Activated CD4-positive, alpha-beta T cell treated with anti-CD3 and anti-CD28 coated beads for 48 hours (primary cell): ENCODE results near the gene CLC.
"Not testable (repeated sequence)": the region's sequence is repeated elsewhere in the genome, so short reads cannot be mapped to it uniquely, and the experiment has no call there.

ENCODE experiments used
- DNase-seq: peaks from one replicate; pipeline ENCODE4 v3.0.0-alpha.2; 2020

Gene CLC

DNA sequence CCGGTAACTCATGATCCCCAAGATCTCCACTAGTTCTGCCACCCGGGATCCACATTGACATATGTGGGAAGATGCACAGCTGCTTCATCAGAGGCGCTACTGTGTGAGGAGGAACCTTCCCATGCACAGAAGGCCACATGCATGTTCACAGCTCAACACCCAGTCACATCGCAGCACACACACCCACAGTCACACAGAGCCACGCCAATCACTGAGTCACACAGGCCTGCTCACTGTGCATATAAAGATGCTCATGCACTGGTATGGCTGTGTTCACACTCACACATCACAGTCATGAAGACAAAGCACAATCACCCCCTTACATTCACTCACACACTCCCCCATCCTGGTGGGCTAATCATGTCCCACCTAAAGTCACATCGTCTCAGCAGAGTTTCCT lies 9.8 kb downstream of the CLC start:
- DNase-seq, result no peak

DNA sequence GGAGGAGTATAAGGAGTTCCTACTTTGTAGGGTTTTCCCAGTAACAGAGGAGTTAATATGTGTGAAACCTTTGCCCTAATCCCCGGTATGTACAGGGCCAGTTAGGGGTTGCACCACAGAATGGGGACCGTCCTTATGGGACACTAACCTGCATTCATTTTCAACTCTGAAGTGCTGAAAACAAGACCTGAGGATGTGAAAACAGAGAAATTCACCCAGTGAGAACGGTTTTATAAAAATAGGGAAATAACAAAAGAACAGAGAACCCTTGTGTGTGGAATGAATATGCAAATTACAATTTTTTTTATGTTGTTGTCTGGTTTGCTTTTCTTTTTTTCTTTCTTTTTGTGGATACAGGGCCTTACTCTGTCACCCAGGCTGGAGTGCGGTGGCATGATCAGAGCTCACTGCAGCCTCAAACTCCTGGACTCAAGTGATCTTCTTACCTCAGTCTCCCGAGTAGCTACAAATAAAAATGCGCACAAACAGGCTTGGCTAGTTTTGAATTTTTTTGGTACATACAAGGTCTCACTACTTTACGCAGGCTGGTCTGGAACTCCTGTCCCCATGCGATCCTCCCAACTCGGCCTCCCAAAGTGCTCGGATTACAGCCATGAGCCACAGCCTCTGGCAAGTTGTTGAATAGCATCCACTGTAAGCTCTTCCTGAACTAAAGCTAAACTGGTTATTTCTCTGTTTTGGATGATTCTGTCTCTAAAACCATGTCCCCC lies 10.6 kb downstream of the CLC start:
- DNase-seq, result no peak

DNA sequence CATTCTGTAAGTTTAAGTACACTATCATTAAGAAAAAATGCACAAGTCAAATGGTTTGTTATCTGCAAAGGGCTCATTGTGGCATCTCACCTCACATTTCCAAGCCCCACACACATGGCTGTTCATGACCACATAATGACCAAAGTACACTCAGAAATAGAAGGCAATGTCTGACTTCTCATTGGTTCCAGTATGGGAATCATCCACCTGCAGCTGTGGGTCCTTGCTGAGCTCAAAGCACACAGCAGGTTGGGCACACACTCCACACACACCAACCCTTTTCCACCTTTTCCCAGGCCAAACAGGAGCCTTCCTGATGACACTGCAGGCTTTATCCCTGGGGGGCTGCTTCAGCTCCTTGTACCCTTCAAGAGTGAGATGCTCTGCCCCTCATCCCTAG lies 11.8 kb downstream of the CLC start:
- DNase-seq, result no peak

DNA sequence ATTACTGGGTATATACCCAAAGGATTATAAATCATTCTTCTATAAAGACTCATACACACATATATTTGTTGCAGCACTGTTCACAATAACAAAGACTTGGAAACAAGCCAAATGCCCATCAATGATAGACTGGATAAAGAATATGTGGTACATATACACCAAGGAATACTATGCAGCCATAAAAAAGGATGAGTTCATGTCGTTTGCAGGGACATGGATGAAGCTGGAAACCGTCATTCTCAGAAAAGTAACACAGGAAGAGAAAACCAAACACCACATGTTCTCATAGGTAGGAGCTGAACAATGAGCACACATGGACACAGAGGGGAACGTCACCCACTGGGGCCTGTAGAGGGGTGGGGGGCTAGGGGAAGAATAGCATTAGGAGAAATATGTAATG lies 17.7 kb downstream of the CLC start:
- DNase-seq, result not testable (repeated sequence)

DNA sequence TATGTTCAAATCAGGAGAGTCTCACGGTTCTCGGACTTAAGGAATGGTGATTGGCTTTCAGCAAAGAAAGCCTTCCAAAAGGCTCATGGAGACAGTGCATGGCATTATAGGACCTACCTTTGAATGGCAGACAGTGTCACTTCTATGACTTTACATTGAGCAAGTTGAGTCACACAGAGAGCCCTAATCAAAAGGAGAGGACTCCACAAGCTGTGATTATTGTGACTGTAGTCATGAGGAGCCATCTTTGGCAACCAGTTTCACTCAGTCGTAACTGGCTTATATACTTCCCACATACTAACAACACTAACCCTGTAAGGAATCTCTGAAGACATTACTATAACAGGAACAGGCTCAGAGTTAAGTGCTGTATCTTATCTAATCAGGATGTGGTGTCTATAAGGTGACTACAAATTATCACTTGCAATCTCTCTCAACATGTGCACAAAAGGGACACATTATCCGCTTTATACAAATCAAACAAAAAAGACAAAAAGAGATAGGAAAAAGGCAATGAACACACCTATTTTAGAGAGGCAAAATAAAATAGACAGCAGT lies 27.4 kb downstream of the CLC start:
- DNase-seq, result no peak

DNA sequence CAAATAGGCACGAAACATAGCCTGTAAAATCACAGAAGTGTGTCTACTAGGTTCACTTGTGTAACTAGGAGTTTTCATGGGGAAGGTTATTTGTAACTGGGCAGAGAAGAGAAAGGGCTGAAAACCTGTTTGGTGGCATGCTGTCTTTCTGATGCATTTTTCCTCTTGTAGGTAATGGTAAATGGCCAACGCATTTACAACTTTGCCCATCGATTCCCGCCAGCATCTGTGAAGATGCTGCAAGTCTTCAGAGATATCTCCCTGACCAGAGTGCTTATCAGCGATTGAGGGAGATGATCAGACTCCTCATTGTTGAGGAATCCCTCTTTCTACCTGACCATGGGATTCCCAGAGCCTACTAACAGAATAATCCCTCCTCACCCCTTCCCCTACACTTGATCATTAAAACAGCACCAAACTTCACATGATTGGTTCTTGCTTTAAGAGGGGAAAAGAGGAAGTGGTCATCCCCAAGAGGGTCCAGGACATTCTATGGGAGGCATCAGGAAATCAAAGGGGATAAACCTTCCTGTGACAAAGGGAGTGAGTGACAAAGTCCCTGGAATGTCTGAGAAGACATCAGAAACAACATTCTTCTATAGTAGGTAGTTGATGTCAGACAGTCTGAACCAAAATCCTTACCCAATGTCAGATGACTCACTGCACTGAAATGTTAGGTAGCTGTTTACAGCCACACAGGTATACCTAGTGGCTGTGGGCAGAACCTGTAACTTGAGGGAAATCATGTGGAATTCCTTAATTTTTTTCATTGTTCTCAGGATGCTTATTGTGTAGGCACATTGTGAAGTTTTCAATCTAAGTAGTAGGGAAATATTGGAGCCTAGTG lies 28.6 kb downstream of the CLC start:
- no peak for DNase-seq

DNA sequence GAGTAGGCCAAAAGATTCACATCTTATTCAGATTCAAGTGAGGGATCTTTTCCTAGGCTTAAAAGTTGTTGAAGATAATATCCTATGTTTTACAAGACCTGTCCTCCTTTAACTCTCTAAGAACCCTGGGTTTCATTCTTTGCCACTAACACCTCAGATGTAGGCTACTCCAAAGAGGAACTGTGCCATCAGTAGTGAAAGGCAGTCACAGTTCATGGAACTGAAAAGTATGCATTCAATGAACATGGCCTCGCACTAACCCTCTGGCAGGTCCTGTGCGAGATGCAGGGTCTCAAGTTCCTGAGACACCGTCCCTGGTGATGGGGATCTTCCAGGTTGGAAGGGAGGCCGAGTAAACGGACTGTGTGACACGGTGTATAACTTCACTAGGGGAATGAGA lies 29.2 kb downstream of the CLC start:
- no peak for DNase-seq

DNA sequence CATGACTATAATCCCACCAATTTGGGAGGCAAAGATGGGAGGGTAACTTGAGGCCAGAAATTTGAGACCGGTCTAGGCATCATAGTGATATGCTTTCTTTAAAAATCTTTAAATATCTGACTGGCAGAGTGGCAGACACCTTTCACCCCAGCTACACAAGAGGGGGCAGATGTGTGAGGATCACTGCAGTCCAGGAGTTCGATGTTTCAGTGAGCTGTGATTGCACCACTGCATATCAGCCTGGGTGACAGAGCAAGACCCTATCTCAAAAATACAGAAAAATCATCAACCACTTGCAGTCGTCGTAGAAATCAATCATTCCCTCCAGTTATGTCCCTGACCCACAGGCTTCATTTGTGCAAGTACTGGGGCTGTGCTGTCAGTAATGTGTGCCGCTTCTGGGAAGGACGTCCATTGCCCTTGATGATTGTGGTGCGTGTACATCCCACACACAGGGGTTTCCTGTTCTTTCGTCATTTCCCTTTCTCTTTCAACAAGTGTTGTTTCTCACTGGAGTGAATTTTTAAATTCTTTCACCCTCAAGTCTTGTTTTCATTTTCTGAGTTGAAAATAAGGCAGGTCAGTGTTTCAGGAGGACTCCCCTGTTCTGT lies 32.1 kb downstream of the CLC start:
- peak; percentile 51 for DNase-seq

DNA sequence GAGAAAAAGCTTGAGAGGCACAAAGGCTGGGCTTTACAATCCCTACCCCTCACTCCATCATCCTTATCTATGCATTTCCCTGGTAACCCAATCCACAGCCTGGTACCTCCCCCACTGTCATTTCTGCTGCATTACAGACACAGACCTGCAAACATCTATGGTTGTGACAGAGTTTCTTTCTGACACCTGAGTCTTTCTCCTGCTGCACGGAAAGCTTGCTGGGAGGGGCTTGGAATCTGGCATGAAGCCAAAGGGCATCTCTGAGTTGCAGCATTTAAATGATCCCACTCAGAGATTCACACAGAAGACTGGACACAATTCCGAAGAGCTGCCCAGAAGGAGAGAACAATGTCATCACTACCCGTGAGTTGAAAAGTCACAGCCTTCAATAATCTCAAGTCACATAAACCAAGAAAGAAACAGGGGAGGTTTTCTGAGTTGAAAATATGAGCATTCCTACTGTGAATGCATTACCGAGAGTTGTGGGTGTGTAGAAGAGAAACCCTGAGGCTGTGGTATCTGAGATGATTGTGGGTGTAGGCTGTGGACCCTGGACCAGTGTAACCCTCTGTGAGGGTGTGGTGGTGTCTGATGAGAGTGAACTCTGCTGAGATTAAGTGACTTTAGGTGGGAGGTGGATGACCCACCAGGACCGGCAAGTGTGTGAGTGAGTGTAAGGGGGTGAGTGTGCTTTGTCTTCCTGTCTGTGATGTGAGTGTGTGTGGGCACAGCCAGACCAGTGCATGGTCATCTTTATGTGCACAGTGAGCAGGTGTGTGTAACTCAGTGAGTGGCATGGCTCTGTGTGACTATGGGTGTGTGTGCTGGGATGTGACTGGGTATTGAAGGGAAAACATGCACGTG lies 33.4 kb downstream of the CLC start, which contains the start of gene LGALS14:
TSS of gene LGALS14 (plus strand) at position 301 of the 864 bp plus-strand sequence. CDS start at position 349, 48 bp downstream.
- DNase-seq, result peak; percentile 44

DNA sequence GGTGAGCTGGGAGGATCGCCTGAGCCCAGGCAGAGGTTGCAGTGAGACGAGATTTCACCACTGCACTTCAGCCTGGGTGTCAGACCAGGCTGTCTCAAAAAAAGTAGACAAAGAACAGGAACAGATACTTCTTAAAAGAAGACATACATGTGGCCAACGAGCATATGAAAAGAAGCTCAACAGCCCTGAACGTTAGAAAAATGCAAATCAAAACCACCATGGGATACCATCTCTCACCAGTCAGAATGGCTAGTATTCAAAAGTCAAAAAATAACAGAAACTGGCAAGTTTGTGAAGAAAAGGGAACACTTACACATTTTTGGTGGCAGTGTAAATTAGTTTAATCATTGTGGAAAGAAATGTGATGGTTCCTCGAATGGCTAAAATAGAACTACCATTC lies 36.5 kb downstream of the CLC start:
- no peak for DNase-seq

DNA sequence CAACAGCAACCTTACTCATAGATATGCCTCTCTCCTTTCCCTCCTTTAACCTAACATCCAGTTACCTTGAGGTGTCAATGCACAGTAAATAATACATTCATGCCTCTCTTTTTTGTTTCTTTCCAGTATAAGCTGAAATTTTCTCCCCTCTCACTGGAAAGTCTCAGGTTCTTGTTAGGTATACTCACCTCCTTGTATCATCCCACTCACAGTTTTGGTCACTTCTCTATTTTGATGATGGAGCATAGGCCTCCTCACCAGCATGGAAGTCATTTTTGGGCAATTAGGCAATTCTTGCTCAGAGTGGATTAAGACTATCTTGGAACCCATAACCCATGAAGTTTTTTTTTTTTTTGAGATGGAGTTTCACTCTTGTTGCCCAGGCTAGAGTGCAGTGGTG lies 39.3 kb downstream of the CLC start:
- no peak for DNase-seq

DNA sequence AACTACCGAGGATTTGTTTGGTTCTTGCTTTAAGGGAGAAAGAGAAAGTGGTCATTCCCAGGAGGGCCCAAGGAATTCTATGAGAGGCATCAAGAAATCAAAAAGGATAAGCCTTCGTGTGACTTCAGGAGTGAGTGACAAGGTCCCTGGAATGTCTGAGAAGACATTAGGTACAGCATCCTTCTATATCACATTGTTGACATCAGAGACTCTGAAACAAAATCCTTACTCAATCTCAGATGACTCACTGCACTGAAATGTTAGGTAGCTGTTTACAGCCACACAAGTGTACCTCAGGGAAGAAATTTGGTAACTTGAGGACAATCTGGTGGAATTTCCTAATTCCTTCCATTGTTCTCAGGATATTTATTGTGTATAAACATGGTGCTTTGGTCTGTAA lies 41.4 kb downstream of the CLC start:
- DNase-seq, result no peak

DNA sequence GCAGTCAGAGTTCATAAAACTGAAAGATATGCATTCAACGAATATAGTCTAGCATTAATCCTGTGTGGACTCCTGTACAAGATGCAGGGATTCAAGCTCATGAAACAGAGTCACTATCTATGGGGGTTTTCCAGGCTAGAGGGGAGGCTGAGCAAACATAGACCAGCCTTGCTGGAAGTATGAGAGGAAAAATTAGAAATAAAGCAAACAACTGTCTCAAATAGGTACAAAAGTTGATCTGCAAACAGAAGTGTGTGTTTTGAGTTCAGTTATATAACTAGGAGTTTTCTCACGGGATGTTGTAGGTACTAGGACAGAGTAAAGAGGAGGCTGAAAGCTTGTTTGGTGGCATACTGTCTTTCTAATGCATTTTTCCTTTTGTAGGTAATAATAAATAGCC lies 42.1 kb downstream of the CLC start:
- no peak for DNase-seq

DNA sequence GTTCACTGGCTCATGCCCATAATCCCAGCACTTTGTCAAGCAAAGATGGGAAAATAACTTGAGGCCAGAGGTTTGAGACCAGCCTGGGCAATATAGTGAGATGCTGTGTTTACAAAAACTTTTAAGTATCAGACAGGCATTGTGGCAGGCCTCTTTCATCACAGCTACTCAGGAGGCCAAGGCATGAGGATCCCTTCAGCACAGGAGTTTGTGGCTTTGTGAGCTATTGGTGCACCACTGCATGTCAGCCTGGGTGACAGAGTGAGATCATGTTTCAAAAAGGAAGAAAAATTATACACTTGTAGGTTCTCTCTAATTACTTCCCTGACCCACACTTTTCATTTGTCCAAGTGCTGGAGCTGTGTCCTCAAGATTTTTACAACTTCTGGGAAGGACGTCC lies 45.0 kb downstream of the CLC start:
- DNase-seq, result no peak

DNA sequence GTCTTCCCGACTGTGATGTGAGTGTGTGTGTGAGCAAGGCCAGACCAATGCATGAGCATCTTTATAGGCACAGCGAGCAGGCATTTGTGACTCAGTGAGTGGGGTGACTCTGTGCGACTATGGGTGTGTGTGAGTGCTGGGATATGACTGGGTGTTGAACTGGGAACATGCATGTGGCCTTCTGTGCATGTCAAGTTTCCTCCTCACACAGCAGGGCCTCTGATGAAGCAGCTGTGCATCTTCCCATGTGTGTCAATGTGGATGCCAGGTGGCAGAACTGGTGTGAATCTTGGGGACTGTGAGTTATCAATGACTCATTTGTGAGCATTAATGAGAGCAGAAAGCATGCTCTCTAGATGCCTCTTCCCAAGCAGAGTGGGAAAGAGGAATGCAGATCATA lies 45.7 kb downstream of the CLC start:
- peak; percentile 39 for DNase-seq

DNA sequence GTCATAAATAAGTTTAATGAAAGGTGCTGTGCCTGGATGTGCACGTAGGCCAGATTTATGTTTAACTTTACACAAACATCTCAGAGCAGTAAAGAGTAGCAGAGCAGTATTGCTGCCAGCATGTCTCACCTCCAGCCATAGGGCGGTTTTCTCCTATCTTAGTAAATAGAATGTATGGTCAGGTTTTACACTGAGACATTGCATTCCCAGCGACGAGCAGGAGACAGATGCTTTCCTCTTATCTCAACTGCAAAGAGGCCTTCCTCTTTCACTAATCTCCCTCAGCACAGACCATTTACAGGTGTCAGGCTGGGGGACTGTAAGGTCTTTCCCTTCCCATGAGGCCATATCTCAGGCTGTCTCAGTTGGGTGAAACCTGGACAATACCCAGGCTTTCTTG lies 49.2 kb downstream of the CLC start:
- not testable (repeated sequence) for DNase-seq

DNA sequence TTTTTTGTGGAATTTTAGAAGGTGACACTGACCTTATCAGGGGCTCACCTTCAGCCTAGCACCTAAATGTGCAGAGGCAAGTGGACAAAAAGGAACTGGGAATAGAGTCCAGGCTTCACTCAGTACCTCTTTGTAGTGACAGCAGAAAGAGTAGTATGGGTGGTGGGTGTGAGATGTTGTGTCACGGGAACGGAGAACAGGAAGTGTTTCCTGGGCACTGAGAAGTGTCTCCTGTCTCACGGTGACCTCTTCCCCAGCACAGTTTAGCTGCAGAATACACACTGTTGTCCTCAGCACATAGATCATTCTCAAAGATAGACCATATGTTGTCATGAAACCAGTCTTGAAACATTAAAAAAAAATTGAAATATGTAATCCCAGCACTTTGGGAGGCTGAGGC lies 51.1 kb downstream of the CLC start:
- no peak for DNase-seq

DNA sequence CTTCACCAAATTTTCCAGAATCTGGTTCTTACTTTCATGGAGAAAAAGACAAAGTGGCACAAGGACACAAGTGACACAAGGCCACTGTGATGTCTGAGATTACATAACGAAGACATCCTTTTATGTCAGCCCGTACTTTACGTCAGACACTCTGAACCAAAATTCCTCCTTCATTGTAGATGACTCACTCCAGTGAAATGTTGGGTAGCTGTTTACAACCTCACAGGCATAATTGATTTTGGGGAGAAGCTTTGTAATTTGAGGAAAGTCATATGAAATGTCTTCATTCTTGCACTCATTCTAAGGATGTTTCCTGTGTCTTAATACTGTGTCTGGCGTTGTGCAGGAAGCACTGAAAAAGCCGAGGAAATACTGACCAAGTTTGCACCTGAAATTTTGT lies 53.6 kb downstream of the CLC start:
- no peak for DNase-seq

DNA sequence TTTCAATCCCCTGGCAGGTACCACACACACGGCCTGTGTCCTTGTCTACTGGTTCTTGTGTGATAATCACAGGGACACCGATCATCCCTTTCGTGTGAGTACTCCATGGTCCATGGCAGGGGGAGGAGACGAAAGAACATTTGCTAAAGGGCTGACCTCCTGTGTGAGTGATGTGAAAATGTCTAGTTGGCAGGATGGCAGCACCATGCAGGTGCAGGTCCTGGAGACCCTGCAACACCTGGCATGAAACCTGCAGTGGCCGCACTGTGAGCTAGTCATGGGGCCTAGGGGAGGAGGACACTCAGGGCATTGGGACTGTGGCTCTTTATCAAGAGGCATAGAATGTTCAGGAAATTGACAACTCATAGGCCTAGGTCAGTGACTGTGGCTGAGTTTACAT lies 56.4 kb downstream of the CLC start:
- DNase-seq, result no peak
